Colonic mucosa (tissue), 4 donors: ENCODE results near the gene YEATS2. TPM values are rescaled to one million over a fixed set of nuclear protein-coding genes. Genes with fewer than 3 reads are reported as not detected.

Experiments
- DNase-seq: peaks from one replicate; pipeline ENCODE4 v3.0.0-alpha.2; 2020
- H3K27ac ChIP-seq: fragments of 200-600 bp; one replicate; pipeline ENCODE4 v1.8.0; 2021
- H3K27me3 ChIP-seq: fragments of 200-600 bp; one replicate; pipeline ENCODE4 v1.8.0; 2021
- H3K36me3 ChIP-seq: fragments of 200-600 bp; one replicate; pipeline ENCODE4 v1.8.0; 2021
- H3K4me1 ChIP-seq: fragments of 200-600 bp; one replicate; pipeline ENCODE4 v1.8.0; 2021; ENCODE audit warnings: mild to moderate bottlenecking
- H3K4me3 ChIP-seq: fragments of 200-600 bp; one replicate; pipeline ENCODE4 v1.8.0; 2021
- H3K9ac ChIP-seq, 2 donors: one replicate each; pipeline ENCODE4 v1.7.0; 2013; ENCODE audit warnings: control low read depth in 2 of 2, low read depth in 2 of 2, low read length in 2 of 2
- H3K9me3 ChIP-seq: fragments of 200-600 bp; one replicate; pipeline ENCODE4 v1.8.0; 2021
- CTCF ChIP-seq: fragments of 200-600 bp; IDR thresholded peaks from one replicate; pipeline ENCODE4 v1.8.0; 2022; ENCODE audit warnings: antibody characterized with exemption, mild to moderate bottlenecking
- intact Hi-C: fragments of 100-400 bp; cut with DNase I; formaldehyde crosslinking; loops from one replicate; pipeline ENCODE4 v1.14.1; 2022
- total RNA-seq, 2 donors: library from RNA; stranded (reverse); fragmentation: NEBNext Ultra II Directional in 1 of 2; extraction: Animal tissue kit (Norgen Biotek cat#: 25700) in 1 of 2; gene quantifications; one replicate each; pipeline ENCODE4 v1.2.1, GENCODE V29; 2021
- donor health status: healthy.
- donor health status: DM: no; HTN: no; CAD: no.
- donor health status: DM: no; HTN: no; CAD: no.

Gene YEATS2
- total RNA-seq, 2 donors from 2014 or later, result 17.3 to 25.2 TPM

GRCh38 chr3:183792976-183793375 is 95.4 kb downstream of the YEATS2 start:
- intact Hi-C loops, result no loop called here
- no peak overlapping the region for H3K27ac ChIP-seq
- H3K36me3 ChIP-seq, result no peaks in the 10 kb centered on the region
- TF ChIP-seq CTCF, result no peak
- DNase-seq, result no peak
- no peaks in the 10 kb centered on the region for H3K9me3 ChIP-seq
- no peak overlapping the region for H3K9ac ChIP-seq
- no peaks in the 10 kb centered on the region for H3K4me1 ChIP-seq
- no peak overlapping the region for H3K4me3 ChIP-seq
- H3K27me3 ChIP-seq, result no peaks in the 10 kb centered on the region

- Histone ChIP-seq H3K4me3 (no peak overlapping the region), H3K9me3 (no peaks in the 10 kb centered on the region), H3K27me3 (no peaks in the 10 kb centered on the region), H3K9ac (no peak overlapping the region), H3K36me3 (no peaks in the 10 kb centered on the region), H3K27ac (no peak overlapping the region), H3K4me1 (no peaks in the 10 kb centered on the region)
- TF ChIP-seq CTCF, result no peak
- DNase-seq, result no peak
- intact Hi-C loops, result no loop called here
Observed at GRCh38 chr3:183794452-183794851, 96.9 kb downstream of the YEATS2 start.

GRCh38 chr3:183796372-183796771 is 98.8 kb downstream of the YEATS2 start:
- intact Hi-C loops, result no loop called here
- H3K36me3 ChIP-seq, result peaks cover 7% of the 10 kb centered on the region
- no peak for TF ChIP-seq CTCF

GRCh38 chr3:183797996-183798395 is 100.4 kb downstream of the YEATS2 start:
- no peak overlapping the region for H3K9ac ChIP-seq
- intact Hi-C loops, result no loop called here
- no peak overlapping the region for H3K27ac ChIP-seq
- no peak overlapping the region for H3K4me3 ChIP-seq
- H3K27me3 ChIP-seq, result no peaks in the 10 kb centered on the region
- no peaks in the 10 kb centered on the region for H3K4me1 ChIP-seq
- no peak for TF ChIP-seq CTCF
- no peaks in the 10 kb centered on the region for H3K9me3 ChIP-seq
- no peak for DNase-seq
- peaks cover 7% of the 10 kb centered on the region for H3K36me3 ChIP-seq

More at GRCh38 chr3:183796372-183796771, 98.8 kb downstream of the YEATS2 start:
- Histone ChIP-seq H3K4me3 (no peak overlapping the region), H3K4me1 (no peaks in the 10 kb centered on the region), H3K27me3 (no peaks in the 10 kb centered on the region), H3K27ac (no peak overlapping the region), H3K9ac (no peak overlapping the region), H3K9me3 (no peaks in the 10 kb centered on the region)
- DNase-seq, result no peak

- H3K27me3 ChIP-seq, result no peaks in the 10 kb centered on the region
Observed at GRCh38 chr3:183799461-183799860, 101.9 kb downstream of the YEATS2 start.

More at GRCh38 chr3:183799461-183799860, 101.9 kb downstream of the YEATS2 start:
- no peak for TF ChIP-seq CTCF
- Histone ChIP-seq H3K9ac (no peak overlapping the region), H3K4me3 (no peak overlapping the region), H3K27ac (no peak overlapping the region), H3K4me1 (no peaks in the 10 kb centered on the region), H3K9me3 (no peaks in the 10 kb centered on the region), H3K36me3 (peaks cover 7% of the 10 kb centered on the region)
- DNase-seq, result no peak
- intact Hi-C loops, result no loop called here
